Peyer's patch (tissue), 4 donors: ENCODE measurements around the gene TOMM70.

Experiments
- POLR2A ChIP-seq, 2 donors: fragments of 450-650 bp; IDR thresholded peaks; one replicate each; pipeline ENCODE4 v1.5.1; 2017; ENCODE audit warnings: antibody characterized with exemption in 2 of 2, mild to moderate bottlenecking in 2 of 2, moderate library complexity in 2 of 2
- TF ChIP-seq, protein P1 (sequence below), 6 experiments: fragments of 450-650 bp in 4 of 6; fragments of 200-600 bp in 2 of 6; sonication (generic) in 1 of 6; IDR thresholded peaks; one replicate each; pipeline ENCODE4 v1.5.1; 2017 to 2019; ENCODE audit warnings: antibody characterized with exemption in 6 of 6, mild to moderate bottlenecking in 3 of 6, moderate library complexity in 1 of 6

DNA sequence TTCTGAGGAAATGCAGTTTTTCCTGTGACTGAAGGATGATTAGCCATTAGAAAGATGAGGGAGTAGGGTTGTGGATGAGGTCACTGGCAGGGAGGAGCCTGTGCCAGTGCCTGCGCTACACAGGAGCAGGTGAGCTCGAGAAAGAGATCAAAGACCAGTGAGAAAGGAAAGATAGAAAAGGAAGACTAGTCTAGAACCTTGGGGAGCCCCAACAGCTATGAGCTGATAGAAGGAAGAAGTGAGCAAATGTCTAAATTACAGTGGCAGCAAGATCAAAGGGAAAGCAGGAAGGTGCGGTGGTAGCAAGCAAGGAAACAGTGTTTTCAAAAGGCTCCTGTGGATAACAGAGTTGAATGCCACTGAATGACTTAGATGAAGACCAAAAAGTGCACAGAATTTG, 40.0 kb upstream of the TOMM70 start:
- TF ChIP-seq, protein P1, sequence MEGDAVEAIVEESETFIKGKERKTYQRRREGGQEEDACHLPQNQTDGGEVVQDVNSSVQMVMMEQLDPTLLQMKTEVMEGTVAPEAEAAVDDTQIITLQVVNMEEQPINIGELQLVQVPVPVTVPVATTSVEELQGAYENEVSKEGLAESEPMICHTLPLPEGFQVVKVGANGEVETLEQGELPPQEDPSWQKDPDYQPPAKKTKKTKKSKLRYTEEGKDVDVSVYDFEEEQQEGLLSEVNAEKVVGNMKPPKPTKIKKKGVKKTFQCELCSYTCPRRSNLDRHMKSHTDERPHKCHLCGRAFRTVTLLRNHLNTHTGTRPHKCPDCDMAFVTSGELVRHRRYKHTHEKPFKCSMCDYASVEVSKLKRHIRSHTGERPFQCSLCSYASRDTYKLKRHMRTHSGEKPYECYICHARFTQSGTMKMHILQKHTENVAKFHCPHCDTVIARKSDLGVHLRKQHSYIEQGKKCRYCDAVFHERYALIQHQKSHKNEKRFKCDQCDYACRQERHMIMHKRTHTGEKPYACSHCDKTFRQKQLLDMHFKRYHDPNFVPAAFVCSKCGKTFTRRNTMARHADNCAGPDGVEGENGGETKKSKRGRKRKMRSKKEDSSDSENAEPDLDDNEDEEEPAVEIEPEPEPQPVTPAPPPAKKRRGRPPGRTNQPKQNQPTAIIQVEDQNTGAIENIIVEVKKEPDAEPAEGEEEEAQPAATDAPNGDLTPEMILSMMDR (IDR thresholded peaks at IDR 0.05): no peak
- TF ChIP-seq POLR2A (IDR thresholded peaks at IDR 0.05): no peak
